DOHH2 (cell line): ENCODE measurements around the gene DNASE1L1.

Experiments
- H3F3A ChIP-seq: fragments of 200-600 bp; sonication (generic), shearing (Covaris generic); 2 replicates; pipeline ENCODE4 v1.6.0; 2016; ENCODE audit warnings: antibody characterized with exemption, mild to moderate bottlenecking; ENCODE audit not compliant: control insufficient read depth, insufficient read depth
- H3K27ac ChIP-seq: fragments of 200-600 bp; sonication (generic); 2 replicates; pipeline ENCODE4 v1.5.1; 2014; ENCODE audit warnings: low read depth, mild to moderate bottlenecking, low read length, moderate library complexity
- H3K27me3 ChIP-seq: fragments of 200-600 bp; sonication (generic); 2 replicates; pipeline ENCODE4 v1.6.1; 2014; ENCODE audit warnings: mild to moderate bottlenecking, low read length, mixed read lengths; ENCODE audit not compliant: control insufficient read depth
- H3K36me3 ChIP-seq: fragments of 200-600 bp; sonication (generic); 2 replicates; pipeline ENCODE4 v1.6.1; 2014; ENCODE audit warnings: mild to moderate bottlenecking, low read length, moderate library complexity, mixed read lengths; ENCODE audit not compliant: control insufficient read depth
- H3K4me1 ChIP-seq: fragments of 200-600 bp; sonication (generic); 2 replicates; pipeline ENCODE4 v1.6.1; 2014; ENCODE audit warnings: mild to moderate bottlenecking, low read length, mixed read lengths; ENCODE audit not compliant: control insufficient read depth
- H3K4me2 ChIP-seq: fragments of 200-600 bp; sonication (generic); 2 replicates; pipeline ENCODE4 v1.6.0; 2014; ENCODE audit warnings: mild to moderate bottlenecking, low read length, moderate library complexity
- H3K4me3 ChIP-seq: fragments of 200-600 bp; sonication (generic); 2 replicates; pipeline ENCODE4 v1.5.1; 2014; ENCODE audit warnings: mild to moderate bottlenecking, low read length, mixed read lengths
- H3K79me2 ChIP-seq: fragments of 200-600 bp; sonication (generic); 2 replicates; pipeline ENCODE4 v1.6.1; 2014; ENCODE audit warnings: mild to moderate bottlenecking, low read length, mixed read lengths; ENCODE audit not compliant: control insufficient read depth
- H3K9me2 ChIP-seq: fragments of 200-600 bp; sonication (generic); replicated peaks from 2 replicates; pipeline ENCODE4 v1.6.1; 2014; ENCODE audit warnings: mild to moderate bottlenecking, low read length, mixed read lengths; ENCODE audit not compliant: control insufficient read depth
- H3K9me3 ChIP-seq: fragments of 200-600 bp; sonication (generic); 2 replicates; pipeline ENCODE4 v1.6.1; 2014; ENCODE audit warnings: antibody characterized with exemption, low read length, mixed read lengths; ENCODE audit not compliant: control insufficient read depth, insufficient read depth
- H4K20me1 ChIP-seq: fragments of 200-600 bp; sonication (generic); 2 replicates; pipeline ENCODE4 v1.6.0; 2014; ENCODE audit warnings: low read depth, mild to moderate bottlenecking, antibody characterized with exemption, low read length, moderate library complexity; ENCODE audit not compliant: control insufficient read depth, insufficient read depth
- CTCF ChIP-seq: fragments of 200-600 bp; sonication (generic); IDR thresholded peaks from one replicate; pipeline ENCODE4 v1.5.1; 2014; ENCODE audit warnings: antibody characterized with exemption, mild to moderate bottlenecking, low read depth, low read length; ENCODE audit not compliant: poor library complexity, severe bottlenecking
- EZH2phosphoT487 ChIP-seq: fragments of 200-600 bp; sonication (generic); IDR thresholded peaks from 2 replicates; pipeline ENCODE4 v1.6.1; 2017; ENCODE audit warnings: borderline replicate concordance, mild to moderate bottlenecking, antibody characterized with exemption, low read length, moderate library complexity, mixed read lengths

The DNASE1L1 gene

GRCh38 chrX:154383359-154384283, 25.4 kb downstream of the DNASE1L1 start:
- H3K9me2 ChIP-seq: no peaks in the 10 kb centered on the region
- H3F3A ChIP-seq: no peaks in the 10 kb centered on the region
- no peaks in the 10 kb centered on the region for H3K9me3 ChIP-seq
- H3K4me1 ChIP-seq: peaks cover 8% of the 10 kb centered on the region
- no peaks in the 10 kb centered on the region for H4K20me1 ChIP-seq
- H3K27ac ChIP-seq: no peak overlapping the region
- peaks cover 18% of the 10 kb centered on the region for H3K79me2 ChIP-seq
- H3K4me3 ChIP-seq: no peak overlapping the region
- no peaks in the 10 kb centered on the region for H3K27me3 ChIP-seq
- H3K36me3 ChIP-seq: peaks cover 15% of the 10 kb centered on the region
- no peak overlapping the region for H3K4me2 ChIP-seq
- TF ChIP-seq EZH2phosphoT487 (no peak), CTCF (no peak)

GRCh38 chrX:154382483-154383069, 26.5 kb downstream of the DNASE1L1 start:
- H3K4me3 ChIP-seq: no peak overlapping the region
- no peak for TF ChIP-seq CTCF
- TF ChIP-seq EZH2phosphoT487: no peak
- H3K9me3 ChIP-seq: no peaks in the 10 kb centered on the region
- no peaks in the 10 kb centered on the region for H3F3A ChIP-seq
- H4K20me1 ChIP-seq: no peaks in the 10 kb centered on the region
- H3K79me2 ChIP-seq: peaks cover 18% of the 10 kb centered on the region
- no peaks in the 10 kb centered on the region for H3K9me2 ChIP-seq
- no peak overlapping the region for H3K4me2 ChIP-seq
- H3K27ac ChIP-seq: no peak overlapping the region
- peaks cover 16% of the 10 kb centered on the region for H3K4me1 ChIP-seq
- H3K27me3 ChIP-seq: no peaks in the 10 kb centered on the region
- peaks cover 15% of the 10 kb centered on the region for H3K36me3 ChIP-seq

GRCh38 chrX:154381271-154381670, 27.8 kb downstream of the DNASE1L1 start:
- peaks cover 15% of the 10 kb centered on the region for H3K36me3 ChIP-seq
- peaks cover 18% of the 10 kb centered on the region for H3K79me2 ChIP-seq
- TF ChIP-seq CTCF (no peak), EZH2phosphoT487 (no peak)
- no peaks in the 10 kb centered on the region for H3K9me3 ChIP-seq
- H3K9me2 ChIP-seq: no peaks in the 10 kb centered on the region
- no peaks in the 10 kb centered on the region for H4K20me1 ChIP-seq
- H3K27me3 ChIP-seq: no peaks in the 10 kb centered on the region
- H3K4me3 ChIP-seq: no peak overlapping the region
- H3F3A ChIP-seq: no peaks in the 10 kb centered on the region
- no peak overlapping the region for H3K4me2 ChIP-seq
- H3K4me1 ChIP-seq: peaks cover 23% of the 10 kb centered on the region
- H3K27ac ChIP-seq: no peak overlapping the region
